HG02885 (cell line): ENCODE measurements around the gene OTUD3.

Experiments
- ATAC-seq: cut with Tn5 transposase; IDR thresholded peaks from one replicate; pipeline ENCODE4 v1.9.1; 2021; ENCODE audit warnings: mild to moderate bottlenecking; ENCODE audit not compliant: unreplicated experiment, poor library complexity

The OTUD3 gene

GRCh38 chr1:19942657-19943056 is 60.5 kb downstream of the OTUD3 start:
- no peak for ATAC-seq

GRCh38 chr1:19945914-19946313 is 63.7 kb downstream of the OTUD3 start:
- no peak for ATAC-seq

- no peak for ATAC-seq
Measured at GRCh38 chr1:19946331-19946751, 64.1 kb downstream of the OTUD3 start.

- no peak for ATAC-seq
Measured at GRCh38 chr1:19946971-19947370, 64.8 kb downstream of the OTUD3 start.

GRCh38 chr1:19949016-19949415 is 66.8 kb downstream of the OTUD3 start:
- no peak for ATAC-seq

- ATAC-seq, result no peak
Measured at GRCh38 chr1:19954059-19954458, 71.9 kb downstream of the OTUD3 start.

- no peak for ATAC-seq
Measured at GRCh38 chr1:19955534-19956170, 73.5 kb downstream of the OTUD3 start.

GRCh38 chr1:19957779-19958178 is 75.6 kb downstream of the OTUD3 start:
- no peak for ATAC-seq

- no peak for ATAC-seq
Measured at GRCh38 chr1:19960591-19960990, 78.4 kb downstream of the OTUD3 start.
